Limb (tissue), 2 donors: ENCODE measurements around the gene GTF2H2.
"Not testable (repeated sequence)": the region's sequence is repeated elsewhere in the genome, so short reads cannot be mapped to it uniquely, and the experiment has no call there.

Source experiments
- DNase-seq, 2 donors: peaks; one replicate each; pipeline ENCODE4 v3.0.0-alpha.2; 2016; ENCODE audit errors: extremely low spot score in 2 of 2

Gene GTF2H2

DNA sequence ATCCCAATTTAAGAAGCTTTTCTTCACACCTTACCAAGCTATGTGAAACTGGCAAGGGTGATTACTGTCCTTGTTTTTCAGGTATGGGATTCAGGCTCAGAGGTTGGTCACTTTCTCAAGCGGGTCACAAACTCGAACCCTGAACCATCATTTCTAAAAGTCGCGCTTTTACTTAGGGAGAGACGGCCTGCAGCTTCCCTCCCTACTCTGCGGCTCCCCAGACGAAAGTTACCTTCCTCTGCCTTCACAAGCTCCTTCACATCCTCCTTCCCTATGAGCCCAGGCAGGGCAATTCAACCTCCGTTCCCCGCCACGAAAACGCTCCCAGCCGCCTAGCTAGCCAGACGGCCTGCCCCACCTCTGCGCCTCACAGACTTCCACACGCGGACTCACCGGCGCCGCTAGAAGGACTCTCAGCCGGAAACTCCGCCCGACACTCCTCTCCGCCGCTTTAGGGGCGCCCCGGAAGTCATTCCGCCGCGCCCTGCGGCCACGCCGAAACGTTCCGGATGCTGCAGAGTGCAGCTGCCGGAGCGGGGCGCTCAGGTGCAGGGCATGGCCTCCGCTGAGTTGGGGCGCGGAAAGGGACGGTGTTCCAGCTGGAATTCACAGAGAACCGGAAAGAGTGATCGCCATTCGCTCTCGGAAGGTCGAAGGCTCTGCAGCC, at the start of gene GTF2H2:
Gene GTF2H2 (minus strand): TSS at position 415 of the 667 bp plus-strand sequence. CDS start 4,913 bp downstream, outside the sequence.
- DNase-seq, result not testable (repeated sequence)

DNA sequence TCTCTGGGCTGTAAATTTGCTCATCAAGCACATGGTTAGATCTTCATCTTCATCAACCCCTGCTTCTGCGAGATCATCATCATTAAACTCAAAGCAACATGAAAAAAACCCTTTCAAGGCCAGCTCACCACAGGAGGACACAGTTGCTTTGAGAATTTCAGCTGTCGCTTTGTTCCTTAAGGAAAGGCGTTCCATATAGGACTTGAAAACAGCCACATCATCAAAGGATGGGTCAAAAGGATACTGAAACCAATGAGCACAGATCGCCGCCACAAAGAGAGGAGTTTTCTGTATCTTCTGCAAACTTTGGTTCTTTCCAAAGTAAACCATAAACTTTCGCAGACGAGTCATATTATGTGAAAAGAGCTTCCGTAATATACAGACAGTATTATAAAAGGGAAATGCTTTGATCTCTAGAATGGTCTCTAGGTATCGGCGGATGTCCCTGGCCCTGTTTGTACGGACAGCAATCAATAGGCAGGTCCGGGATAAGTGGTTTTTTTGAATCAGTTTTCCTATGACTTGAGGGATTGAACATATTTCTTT, 42.3 kb upstream of the GTF2H2 start:
- DNase-seq, result not testable (repeated sequence)

- DNase-seq, result not testable (repeated sequence)
These were observed 32.5 kb upstream of the GTF2H2 start for GRCh38 chr5:71099996-71100395.

GRCh38 chr5:71097930-71098203, 30.4 kb upstream of the GTF2H2 start:
- DNase-seq, result not testable (repeated sequence)

GRCh38 chr5:71097173-71097929, 29.9 kb upstream of the GTF2H2 start:
- DNase-seq, result not testable (repeated sequence)

DNA sequence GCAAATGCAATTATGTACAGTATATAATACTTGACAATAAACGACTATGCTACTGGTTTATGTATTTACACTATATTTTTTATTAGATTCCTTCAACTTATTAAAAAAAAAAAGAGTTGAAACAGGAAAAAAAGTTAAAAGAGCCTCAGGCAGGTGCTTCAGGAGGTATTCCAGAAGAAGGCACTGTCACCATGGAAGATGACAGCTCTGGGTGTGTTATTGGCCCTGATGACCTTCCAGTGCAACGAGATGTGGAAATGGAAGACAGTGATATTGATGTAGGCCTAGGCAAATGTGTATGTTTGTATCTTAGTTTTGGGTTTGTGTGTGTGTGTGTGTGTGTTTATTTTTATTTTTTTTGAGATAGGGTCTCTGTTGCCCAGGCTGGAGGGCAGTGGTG, 22.3 kb upstream of the GTF2H2 start:
- not testable (repeated sequence) for DNase-seq

- not testable (repeated sequence) for DNase-seq
These were observed 21.3 kb upstream of the GTF2H2 start for GRCh38 chr5:71088754-71089153.

DNA sequence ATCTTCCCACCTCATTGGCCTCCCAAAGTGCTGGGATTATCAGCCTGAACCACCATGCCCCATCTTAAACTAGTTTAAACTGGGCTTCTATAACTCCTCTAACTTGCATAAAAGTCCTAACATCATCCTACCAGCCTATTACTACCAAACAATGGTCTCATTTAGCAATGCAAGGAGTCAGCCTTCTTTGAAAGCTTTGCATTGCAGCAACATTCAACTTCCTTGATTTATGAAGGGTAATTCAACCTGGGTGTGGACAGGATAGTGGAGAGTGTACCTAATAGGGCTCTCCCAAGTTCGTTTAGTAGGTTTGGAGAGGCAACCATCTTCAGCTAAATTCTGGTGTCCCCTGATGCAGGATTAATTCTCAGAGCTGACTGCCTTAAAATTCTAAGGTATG, 18.7 kb upstream of the GTF2H2 start:
- DNase-seq, result not testable (repeated sequence)

DNA sequence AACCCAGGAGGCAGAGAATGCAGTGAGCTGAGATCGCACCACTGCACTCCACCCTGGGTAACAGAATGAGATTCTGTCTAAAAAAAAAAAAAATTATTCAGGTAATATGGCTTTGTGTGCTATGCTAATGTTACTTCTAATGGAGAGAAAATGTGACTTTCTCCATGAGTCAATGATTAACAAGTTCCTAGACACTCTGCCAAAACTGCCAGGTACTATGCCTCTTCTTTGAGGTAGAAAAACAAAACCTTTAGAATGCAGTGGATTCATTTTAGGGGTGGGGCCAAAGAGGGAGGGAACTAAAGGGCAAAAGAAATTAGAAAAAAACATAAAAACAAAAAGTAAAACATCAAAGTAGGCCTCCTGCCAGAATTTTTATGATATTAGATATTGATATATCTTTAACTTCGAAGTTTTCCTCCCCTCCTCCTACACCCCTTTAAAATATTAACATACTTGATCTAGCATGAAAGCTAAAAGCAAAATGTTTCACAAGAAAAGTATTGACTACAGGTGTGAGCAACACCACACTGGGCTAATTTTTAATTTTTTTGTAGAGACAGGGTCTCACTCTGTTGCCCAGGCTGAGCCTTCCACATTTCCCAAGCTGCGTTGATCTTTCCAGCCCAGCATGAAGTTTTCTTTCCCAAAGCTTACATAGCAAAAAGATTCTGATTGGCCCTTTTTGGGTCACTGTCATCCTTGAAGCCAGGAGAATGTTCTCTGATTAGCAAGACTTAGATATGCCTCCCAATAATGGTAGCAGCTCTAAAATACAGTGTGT, 17.0 kb upstream of the GTF2H2 start:
- not testable (repeated sequence) for DNase-seq

- not testable (repeated sequence) for DNase-seq
These were observed 15.4 kb upstream of the GTF2H2 start for GRCh38 chr5:71082898-71083297.

DNA sequence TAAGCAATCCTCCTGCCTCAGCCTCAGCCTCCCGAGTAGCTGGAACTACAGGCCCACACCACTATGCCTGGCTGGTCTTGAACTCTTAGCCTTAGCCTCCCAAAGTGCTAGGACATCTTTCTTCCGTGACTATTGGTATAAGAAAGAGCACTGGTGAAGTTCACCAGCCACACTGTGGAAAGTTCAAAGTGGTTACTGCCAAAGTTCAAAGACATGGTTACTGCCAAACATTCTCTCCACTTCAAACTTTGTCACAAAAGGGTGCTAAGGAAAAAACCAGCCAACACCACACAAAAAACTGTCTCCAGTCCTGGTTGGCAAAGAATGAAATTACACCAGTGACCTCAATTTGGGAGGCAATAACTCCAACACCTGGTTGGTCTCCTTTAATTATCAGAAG, 14.9 kb upstream of the GTF2H2 start:
- not testable (repeated sequence) for DNase-seq

DNA sequence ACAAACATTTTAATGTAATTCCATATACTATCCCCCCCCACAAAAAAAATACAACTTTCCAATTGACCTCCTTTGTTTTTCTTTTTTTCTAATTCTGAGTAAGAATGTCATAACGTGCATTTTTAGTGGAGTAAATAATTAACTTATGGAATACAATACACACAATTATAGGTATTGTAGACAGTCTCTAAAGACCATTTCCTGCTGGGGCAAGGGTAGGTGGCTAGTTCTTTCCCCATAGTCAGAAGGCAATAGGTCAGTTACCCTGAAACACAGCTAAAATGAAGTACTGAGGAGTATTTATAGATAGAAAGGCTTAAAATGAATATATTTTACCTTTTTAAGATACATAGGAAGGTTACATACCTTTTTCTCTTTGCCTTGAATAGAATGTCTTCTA, 6.2 kb downstream of the GTF2H2 start:
- DNase-seq, result not testable (repeated sequence)

DNA sequence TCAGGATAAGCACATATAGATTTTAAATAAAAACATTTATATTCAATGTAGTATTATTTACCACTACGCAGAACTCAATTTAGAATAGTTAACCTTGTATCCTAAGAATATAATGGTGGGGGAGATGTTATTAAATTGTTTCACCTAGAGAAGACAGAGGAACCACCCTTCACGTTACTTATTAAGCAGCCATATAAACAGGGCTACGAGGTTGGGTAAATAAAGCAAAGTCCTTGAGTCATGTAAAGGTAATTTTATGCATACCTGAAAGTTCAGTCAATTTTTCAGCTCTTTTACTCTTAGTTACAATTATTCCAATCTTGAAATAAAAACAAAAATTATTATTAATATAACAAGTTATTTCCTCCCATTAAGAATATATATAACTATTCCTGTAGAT, 8.1 kb downstream of the GTF2H2 start:
- DNase-seq, result not testable (repeated sequence)

GRCh38 chr5:71044808-71045207, 22.7 kb downstream of the GTF2H2 start:
- not testable (repeated sequence) for DNase-seq

DNA sequence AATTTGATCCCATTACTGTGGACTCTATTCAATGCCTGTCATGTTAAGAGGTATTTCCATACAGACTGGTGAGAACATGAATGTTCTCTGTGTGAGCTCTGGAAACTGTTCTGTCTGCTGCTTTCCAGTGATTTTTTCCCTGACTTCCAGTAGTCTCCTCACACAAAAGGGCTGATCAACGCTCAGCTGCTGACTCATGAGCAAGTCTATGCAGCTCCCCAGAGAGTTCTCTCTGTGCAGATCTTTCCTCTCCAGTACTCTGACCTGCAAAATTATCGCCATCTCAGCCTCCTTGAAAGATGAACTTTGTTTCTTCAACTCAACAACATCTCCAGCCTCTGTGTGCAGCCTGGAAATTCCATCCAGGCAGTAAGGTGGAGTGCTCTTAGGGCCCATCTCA, 23.3 kb downstream of the GTF2H2 start:
- DNase-seq, result not testable (repeated sequence)

DNA sequence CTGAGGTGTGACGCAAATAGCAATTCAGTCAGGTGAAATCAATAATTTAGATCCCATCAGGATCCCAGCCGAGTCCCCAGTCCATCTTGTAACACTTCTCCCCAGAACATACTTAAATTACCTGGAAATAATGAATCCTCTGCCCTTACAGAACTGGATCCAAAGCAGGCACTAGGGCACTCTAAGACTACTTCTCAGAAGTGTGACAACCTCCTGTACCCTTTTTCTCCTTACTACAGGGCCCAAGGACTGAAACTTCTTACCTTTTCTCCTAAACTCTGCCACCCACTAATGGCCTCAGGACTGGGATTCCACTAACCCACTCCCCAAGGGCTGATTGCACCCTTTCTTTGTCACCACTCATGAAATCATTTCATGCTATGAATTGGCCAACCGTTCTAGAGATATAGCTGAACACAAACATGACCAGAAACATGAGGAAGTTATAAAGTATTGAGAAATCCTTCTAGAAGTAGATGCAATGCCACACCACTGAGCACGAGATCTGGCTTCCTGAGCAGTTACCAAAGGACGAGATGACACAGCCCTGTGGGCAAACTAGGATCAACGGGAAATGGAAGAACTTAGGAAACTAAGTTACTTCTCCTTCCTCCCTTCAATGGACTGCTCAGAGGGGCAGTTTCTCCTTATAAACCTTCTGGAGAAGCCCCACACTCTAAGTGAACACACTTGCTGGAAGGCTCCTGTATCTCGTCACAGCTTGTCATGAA, 36.3 kb downstream of the GTF2H2 start:
- not testable (repeated sequence) for DNase-seq

DNA sequence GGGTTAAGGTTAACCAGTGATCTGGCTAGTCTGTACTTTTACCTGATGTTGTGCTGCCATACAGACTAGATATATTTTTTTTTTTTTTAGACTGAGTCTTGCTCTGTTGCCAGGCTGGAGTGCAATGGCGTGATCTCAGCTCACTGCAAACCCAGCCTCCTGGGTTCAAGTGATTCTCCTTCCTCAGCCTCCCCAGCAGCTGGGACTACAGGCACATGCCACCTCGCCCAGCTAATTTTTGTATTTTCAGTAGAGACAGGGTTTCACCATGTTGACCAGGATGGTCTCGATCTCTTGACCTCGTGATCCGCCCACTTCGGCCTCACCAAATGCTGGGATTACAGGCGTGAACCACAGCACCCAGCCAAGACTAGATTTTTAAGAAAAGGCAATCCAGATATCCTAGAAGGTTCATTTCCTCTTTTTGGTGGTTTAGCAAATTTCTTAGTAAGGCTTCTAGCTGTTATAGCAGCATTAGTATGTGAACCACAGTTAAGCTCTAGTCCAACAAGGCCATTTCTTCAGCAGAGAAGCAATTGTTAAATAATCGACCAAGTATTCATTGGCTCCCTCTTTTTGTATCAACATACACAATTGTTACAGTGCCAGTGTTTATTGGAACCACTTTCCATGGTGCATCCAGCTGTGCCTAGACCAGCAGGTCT, 42.1 kb downstream of the GTF2H2 start, which contains the start of gene NAIP:
Gene NAIP (minus strand): TSS at position 51 of the 665 bp plus-strand sequence. CDS start 12,424 bp downstream, outside the sequence.
- not testable (repeated sequence) for DNase-seq

DNA sequence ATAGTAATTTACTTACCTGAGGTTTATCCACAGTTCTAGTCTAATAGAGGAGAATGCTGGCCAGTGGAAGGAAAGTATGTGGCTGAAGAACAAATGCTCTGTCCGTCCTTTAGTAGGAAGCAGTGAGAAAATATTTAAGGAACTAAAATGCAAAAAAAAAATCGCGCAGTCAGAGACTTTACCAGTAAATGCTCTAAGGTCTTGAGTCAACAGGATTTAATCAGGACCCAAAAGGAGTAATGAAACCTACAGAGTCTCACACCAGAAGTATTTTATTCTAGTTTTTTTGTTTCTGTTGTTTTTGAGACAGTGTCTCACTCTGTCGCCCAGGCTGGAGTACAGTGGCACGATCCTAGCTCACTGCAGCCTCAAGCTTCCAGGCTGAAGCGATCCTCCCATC, 46.8 kb downstream of the GTF2H2 start:
- DNase-seq, result not testable (repeated sequence)

GRCh38 chr5:71018376-71019005, 49.0 kb downstream of the GTF2H2 start:
- DNase-seq, result not testable (repeated sequence)

DNA sequence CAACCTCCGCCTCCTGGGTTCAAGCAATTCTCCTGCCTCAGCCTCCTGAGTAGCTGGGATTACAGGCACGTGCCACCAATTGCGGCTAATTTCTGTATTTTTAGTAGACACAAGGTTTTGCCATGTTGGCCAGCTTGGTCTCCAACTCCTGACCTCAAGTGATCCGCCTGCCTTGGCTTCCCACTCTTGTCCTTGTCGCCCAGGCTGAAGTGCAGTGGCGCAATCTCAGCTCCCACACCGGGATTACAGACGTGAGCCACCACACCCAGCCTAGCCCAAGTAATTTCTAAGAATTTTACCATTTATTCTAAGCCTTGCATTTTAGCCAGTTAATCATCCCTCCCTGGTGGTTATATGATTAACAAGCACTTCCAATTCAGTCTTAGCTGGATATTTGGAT, 53.3 kb downstream of the GTF2H2 start:
- no peak for DNase-seq
